ENCODE data around the gene MAGI2.

MAGI2 gene

GRCh38 chr7:79453558-79454360, at the start of gene MAGI2:
Gene MAGI2 (minus strand): TSS chr7:79453667. CDS start chr7:79453320, 347 bp downstream.
- ATAC-seq: peak in 1 of 2 donors; percentile 22

- no peak for ATAC-seq
These were observed 48.7 kb upstream of the MAGI2 start for GRCh38 chr7:79502151-79502550.

GRCh38 chr7:79500759-79501158, 47.3 kb upstream of the MAGI2 start:
- ATAC-seq: no peak

- ATAC-seq: no peak
These were observed 44.3 kb upstream of the MAGI2 start for GRCh38 chr7:79497728-79498127.

GRCh38 chr7:79495544-79496272, 42.2 kb upstream of the MAGI2 start:
- ATAC-seq: no peak

- ATAC-seq: no peak
These were observed 40.6 kb upstream of the MAGI2 start for GRCh38 chr7:79494046-79494445.

- ATAC-seq: no peak
These were observed 35.9 kb upstream of the MAGI2 start for GRCh38 chr7:79489371-79489770.

GRCh38 chr7:79478386-79478785, 24.9 kb upstream of the MAGI2 start:
- no peak for ATAC-seq

GRCh38 chr7:79475455-79475854, 22.0 kb upstream of the MAGI2 start:
- ATAC-seq: no peak

- no peak for ATAC-seq
These were observed 18.2 kb upstream of the MAGI2 start for GRCh38 chr7:79471699-79472098.

- no peak for ATAC-seq
These were observed 17.8 kb upstream of the MAGI2 start for GRCh38 chr7:79471283-79471682.

- no peak for ATAC-seq
These were observed 12.1 kb upstream of the MAGI2 start for GRCh38 chr7:79465551-79465950.

- ATAC-seq: no peak
These were observed 10.6 kb upstream of the MAGI2 start for GRCh38 chr7:79464051-79464450.

GRCh38 chr7:79462390-79462789, 8.9 kb upstream of the MAGI2 start:
- ATAC-seq: no peak

GRCh38 chr7:79461660-79462059, 8.2 kb upstream of the MAGI2 start:
- no peak for ATAC-seq

- ATAC-seq: no peak
These were observed 5.9 kb upstream of the MAGI2 start for GRCh38 chr7:79459381-79459780.

- no peak for ATAC-seq
These were observed 5.3 kb upstream of the MAGI2 start for GRCh38 chr7:79458796-79459195.

- no peak for ATAC-seq
These were observed 1.8 kb upstream of the MAGI2 start for GRCh38 chr7:79455173-79455790.

GRCh38 chr7:79454361-79454960, 994 bp upstream of the MAGI2 start:
- no peak for ATAC-seq

GRCh38 chr7:79453266-79453557, 255 bp downstream of the MAGI2 start:
- ATAC-seq: no peak

- peak in 1 of 2 donors; percentile 16 for ATAC-seq
These were observed 787 bp downstream of the MAGI2 start for GRCh38 chr7:79452495-79453265.

- ATAC-seq: peak; percentile 61 to 62
These were observed 1.4 kb downstream of the MAGI2 start for GRCh38 chr7:79452032-79452494.

- ATAC-seq: no peak
These were observed 1.9 kb downstream of the MAGI2 start for GRCh38 chr7:79451580-79451979.
